GM23338 (cell line): Measurements from ENCODE around the gene MEX3B. TPM values are rescaled to one million over a fixed set of nuclear protein-coding genes. Genes with fewer than 3 reads are reported as not detected.

Experiments
- ATAC-seq: fragments of 200-7000 bp; cut with Tn5 transposase; 3 replicates; pipeline ENCODE4 v1.9.1; 2020
- DNase-seq: peaks from one replicate; pipeline ENCODE4 v3.0.0-alpha.2; 2015; ENCODE audit warnings: low spot score
- H2AFZ ChIP-seq: fragments of 200-600 bp; sonication (generic); 2 replicates; pipeline ENCODE4 v1.8.0; 2016; ENCODE audit warnings: antibody characterized with exemption, mild to moderate bottlenecking, moderate library complexity
- H3F3A ChIP-seq: fragments of 200-600 bp; sonication (generic); replicated peaks from 2 replicates; pipeline ENCODE4 v1.8.0; 2017; ENCODE audit warnings: antibody characterized with exemption, mixed run types, low read depth
- H3K27ac ChIP-seq: fragments of 200-600 bp; sonication (generic); 2 replicates; pipeline ENCODE4 v1.6.1; 2016; ENCODE audit warnings: low read depth
- H3K27me3 ChIP-seq: fragments of 200-600 bp; sonication (generic); 2 replicates; pipeline ENCODE4 v1.8.0; 2016; ENCODE audit warnings: mild to moderate bottlenecking, mixed run types, moderate library complexity; ENCODE audit not compliant: insufficient read depth
- H3K36me3 ChIP-seq: fragments of 200-600 bp; sonication (generic); 2 replicates; pipeline ENCODE4 v1.8.0; 2016; ENCODE audit warnings: mild to moderate bottlenecking; ENCODE audit not compliant: insufficient read depth
- H3K4me1 ChIP-seq: fragments of 200-600 bp; sonication (generic); 2 replicates; pipeline ENCODE4 v1.8.0; 2016; ENCODE audit warnings: mild to moderate bottlenecking, moderate library complexity; ENCODE audit not compliant: insufficient read depth
- H3K4me2 ChIP-seq: fragments of 200-600 bp; sonication (generic); 2 replicates; pipeline ENCODE4 v1.7.1; 2017; ENCODE audit warnings: mixed run types
- H3K4me3 ChIP-seq: fragments of 200-600 bp; sonication (generic); 2 replicates; pipeline ENCODE4 v1.6.1; 2016; ENCODE audit warnings: mixed run types
- H3K79me2 ChIP-seq: fragments of 200-600 bp; sonication (generic); replicated peaks from 2 replicates; pipeline ENCODE4 v1.8.0; 2017; ENCODE audit warnings: mild to moderate bottlenecking; ENCODE audit not compliant: insufficient read depth
- H3K9me2 ChIP-seq: fragments of 200-600 bp; sonication (generic); 2 replicates; pipeline ENCODE4 v1.8.0; 2017; ENCODE audit not compliant: insufficient read depth
- H4K20me1 ChIP-seq: fragments of 200-600 bp; sonication (generic); replicated peaks from 2 replicates; pipeline ENCODE4 v1.8.0; 2017; ENCODE audit warnings: mild to moderate bottlenecking; ENCODE audit not compliant: insufficient read depth
- H3K27ac Mint-ChIP-seq: 2 replicates; pipeline ENCODE4 v1.8.0; 2020; ENCODE audit warnings: inconsistent platforms, mild to moderate bottlenecking, moderate library complexity, mixed read lengths
- H3K27me3 Mint-ChIP-seq: 3 replicates; pipeline ENCODE4 v1.8.0; 2022; ENCODE audit warnings: low read depth, mild to moderate bottlenecking, moderate library complexity, mixed read lengths, inconsistent platforms; ENCODE audit not compliant: insufficient read depth, poor library complexity
- H3K36me3 Mint-ChIP-seq: 3 replicates; pipeline ENCODE4 v1.8.0; 2021; ENCODE audit warnings: low read depth, mild to moderate bottlenecking, inconsistent platforms, moderate library complexity, mixed read lengths
- H3K4me1 Mint-ChIP-seq: 3 replicates; pipeline ENCODE4 v1.8.0; 2020; ENCODE audit warnings: mild to moderate bottlenecking, inconsistent platforms, mixed read lengths
- H3K4me3 Mint-ChIP-seq: 3 replicates; pipeline ENCODE4 v1.8.0; 2021; ENCODE audit warnings: moderate library complexity, mild to moderate bottlenecking, inconsistent platforms, mixed read lengths
- H3K9me3 Mint-ChIP-seq: 3 replicates; pipeline ENCODE4 v1.8.0; 2020; ENCODE audit warnings: moderate library complexity, mild to moderate bottlenecking, inconsistent platforms, mixed read lengths
- CREB1 ChIP-seq: fragments of 250-450 bp; sonication (Bioruptor Pico); IDR thresholded peaks from 2 replicates; pipeline ENCODE4 v1.5.0; 2020; ENCODE audit warnings: low read depth, mild to moderate bottlenecking, moderate library complexity
- CTCF ChIP-seq, 2 experiments: fragments of 200-600 bp in 1 of 2; sonication (generic) in 1 of 2; conservative IDR thresholded peaks; 2 replicates each; pipeline versions ENCODE4 v1.5.1 to v1.6.1; 2016 to 2017; ENCODE audit warnings: antibody characterized with exemption in 2 of 2, low read depth in 2 of 2, mild to moderate bottlenecking in 2 of 2, moderate library complexity in 1 of 2
- EZH2 ChIP-seq: fragments of 200-600 bp; sonication (generic); IDR thresholded peaks from one replicate; pipeline ENCODE4 v1.8.0; 2017; ENCODE audit warnings: antibody characterized with exemption, mild to moderate bottlenecking, low read depth; ENCODE audit not compliant: unreplicated experiment
- JUNB ChIP-seq: IDR thresholded peaks from one replicate; pipeline ENCODE4 v1.6.1; 2016; ENCODE audit warnings: antibody characterized with exemption; ENCODE audit not compliant: unreplicated experiment
- NANOG ChIP-seq: IDR thresholded peaks from 2 replicates; pipeline ENCODE4 v1.6.1; 2016; ENCODE audit warnings: antibody characterized with exemption, borderline replicate concordance
- REST ChIP-seq: IDR thresholded peaks from one replicate; pipeline ENCODE4 v1.6.1; 2018; ENCODE audit warnings: antibody characterized with exemption; ENCODE audit not compliant: unreplicated experiment
- STAT1 ChIP-seq: IDR thresholded peaks from one replicate; pipeline ENCODE4 v1.6.1; 2016; ENCODE audit warnings: antibody characterized with exemption; ENCODE audit not compliant: unreplicated experiment
- ZNF331 ChIP-seq: fragments of 250-450 bp; sonication (Bioruptor Pico); IDR thresholded peaks from 2 replicates; pipeline ENCODE4 v1.5.0; 2020; ENCODE audit warnings: low read depth, mild to moderate bottlenecking, moderate library complexity
- ZNF462 ChIP-seq: fragments of 250-450 bp; sonication (Bioruptor Pico); IDR thresholded peaks from 2 replicates; pipeline ENCODE4 v1.5.0; 2020; ENCODE audit warnings: mild to moderate bottlenecking, moderate library complexity
- polyA plus RNA-seq: library from polyadenylated mRNA; unstranded; fragments of >200 nt; fragmentation: Nextera tagmentation; extraction: Ambion mirVana; gene quantifications from 2 replicates; pipeline ENCODE4 v1.2.1, GENCODE V29; 2016
- total RNA-seq: library from RNA; depleted of rRNA; stranded (reverse); fragments of >200 nt; shearing (Covaris generic); gene quantifications from 2 replicates; pipeline ENCODE4 v1.2.3, GENCODE V29; 2014

MEX3B gene
- total and polyA plus RNA-seq, 2 experiments from 2014 or later: 5.3 to 15.7 TPM

GRCh38 chr15:82036461-82036860, 9.4 kb downstream of the MEX3B start:
- no peak overlapping the region for H3K27ac ChIP-seq
- H3K4me1 ChIP-seq: peaks cover 6% of the 10 kb centered on the region; the same call in 1 of the 2 replicates
- Mint-ChIP-seq H3K4me3 (no peak overlapping the region), H3K4me1 (peaks cover 8% of the 10 kb centered on the region), H3K9me3 (no peaks in the 10 kb centered on the region), H3K27me3 (peaks cover 2% of the 10 kb centered on the region), H3K27ac (no peak overlapping the region), H3K36me3 (no peaks in the 10 kb centered on the region)
- no peaks in the 10 kb centered on the region for H3K9me2 ChIP-seq
- H4K20me1 ChIP-seq: peaks cover 11% of the 10 kb centered on the region
- TF ChIP-seq NANOG (no peak), REST (no peak), CTCF (conservative IDR thresholded peaks at IDR 0.05; ENCODE audit: low read depth in 2 of 2) (no peak), CREB1 (CRISPR knock-in tag) (no peak), JUNB (no peak), ZNF462 (no peak), STAT1 (no peak), ZNF331 (CRISPR knock-in tag) (no peak), EZH2 (no peak)
- H3K4me2 ChIP-seq: no peak overlapping the region
- H3K27me3 ChIP-seq: no peaks in the 10 kb centered on the region
- no peaks in the 10 kb centered on the region for H3K36me3 ChIP-seq
- ATAC-seq (no peak), DNase-seq (no peak)
- no peak overlapping the region for H3K4me3 ChIP-seq
- no peaks in the 10 kb centered on the region for H3F3A ChIP-seq
- no peak overlapping the region for H2AFZ ChIP-seq
- no peaks in the 10 kb centered on the region for H3K79me2 ChIP-seq
